Fibroblast of villous mesenchyme (primary cell): Measurements from ENCODE around the gene TRPV6. TPM values are rescaled to one million over a fixed set of nuclear protein-coding genes. Genes with fewer than 3 reads are reported as not detected.

Experiments
- DNase-seq: peaks from one replicate; pipeline ENCODE4 v3.0.0-alpha.2; 2010; ENCODE audit warnings: low read depth
- H3K4me3 ChIP-seq: 2 replicates; pipeline ENCODE4 v1.5.1; 2011; ENCODE audit warnings: low read depth, mild to moderate bottlenecking, low read length
- CTCF ChIP-seq: IDR thresholded peaks from 2 replicates; pipeline ENCODE4 v1.5.1; 2012; ENCODE audit warnings: low read depth, mild to moderate bottlenecking, low read length; ENCODE audit not compliant: insufficient read depth
- total RNA-seq: library from RNA; depleted of rRNA; stranded (reverse); fragments of >200 nt; gene quantifications from 2 replicates; pipeline ENCODE4 v1.2.3, GENCODE V29; 2012

TRPV6 gene
- total RNA-seq, 1 donor, result not detected

GRCh38 chr7:142870566-142871259 lies 14.8 kb downstream of the TRPV6 start:
- TF ChIP-seq CTCF, result no peak
- no peak for DNase-seq
- H3K4me3 ChIP-seq, result no peak overlapping the region

- no peak for DNase-seq
- no peak for TF ChIP-seq CTCF
- H3K4me3 ChIP-seq, result no peak overlapping the region
Measured at GRCh38 chr7:142870147-142870559, 15.4 kb downstream of the TRPV6 start.

DNA sequence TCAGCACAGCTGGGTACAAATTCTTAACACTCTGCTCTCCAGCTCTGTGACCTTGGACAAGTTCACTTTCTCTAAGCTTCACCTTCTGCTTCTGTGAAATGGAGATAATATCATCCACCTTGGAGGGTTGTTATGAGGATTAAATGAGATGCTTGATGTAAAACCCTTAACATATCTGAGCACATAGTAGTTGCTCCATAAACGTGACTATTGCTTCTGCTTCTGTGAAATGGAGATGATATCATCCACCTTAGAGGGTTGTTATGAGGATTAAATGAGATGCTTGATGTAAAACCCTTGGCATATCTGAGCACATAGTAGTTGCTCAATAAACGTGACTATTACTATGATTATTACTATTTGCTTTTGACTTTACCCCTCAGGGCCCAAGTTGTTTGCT lies 16.1 kb downstream of the TRPV6 start:
- DNase-seq, result no peak
- no peak overlapping the region for H3K4me3 ChIP-seq
- TF ChIP-seq CTCF, result no peak

DNA sequence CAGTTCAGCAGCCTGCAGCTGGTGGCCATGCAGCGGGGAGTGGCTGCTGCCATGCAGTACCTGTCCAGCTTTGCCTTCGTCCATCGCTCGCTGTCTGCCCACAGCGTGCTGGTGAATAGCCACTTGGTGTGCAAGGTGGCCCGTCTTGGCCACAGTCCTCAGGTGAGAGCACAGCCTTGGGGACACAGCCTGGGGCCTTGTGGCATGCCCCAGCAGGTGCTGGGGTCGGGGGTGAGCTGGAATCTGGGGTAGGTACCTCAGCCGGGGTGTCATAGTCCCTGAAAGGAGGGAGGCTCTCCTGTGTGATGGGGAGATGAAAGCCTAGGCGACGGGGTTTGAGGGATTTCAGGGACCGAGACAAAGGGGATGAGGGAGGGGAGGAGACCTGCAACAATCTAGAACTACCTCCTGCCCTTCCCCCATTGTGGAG lies 16.5 kb downstream of the TRPV6 start:
- TF ChIP-seq CTCF, result no peak
- no peak for DNase-seq
- H3K4me3 ChIP-seq, result no peak overlapping the region

GRCh38 chr7:142868188-142868985 lies 17.2 kb downstream of the TRPV6 start:
- DNase-seq, result no peak
- no peak overlapping the region for H3K4me3 ChIP-seq
- TF ChIP-seq CTCF, result no peak

DNA sequence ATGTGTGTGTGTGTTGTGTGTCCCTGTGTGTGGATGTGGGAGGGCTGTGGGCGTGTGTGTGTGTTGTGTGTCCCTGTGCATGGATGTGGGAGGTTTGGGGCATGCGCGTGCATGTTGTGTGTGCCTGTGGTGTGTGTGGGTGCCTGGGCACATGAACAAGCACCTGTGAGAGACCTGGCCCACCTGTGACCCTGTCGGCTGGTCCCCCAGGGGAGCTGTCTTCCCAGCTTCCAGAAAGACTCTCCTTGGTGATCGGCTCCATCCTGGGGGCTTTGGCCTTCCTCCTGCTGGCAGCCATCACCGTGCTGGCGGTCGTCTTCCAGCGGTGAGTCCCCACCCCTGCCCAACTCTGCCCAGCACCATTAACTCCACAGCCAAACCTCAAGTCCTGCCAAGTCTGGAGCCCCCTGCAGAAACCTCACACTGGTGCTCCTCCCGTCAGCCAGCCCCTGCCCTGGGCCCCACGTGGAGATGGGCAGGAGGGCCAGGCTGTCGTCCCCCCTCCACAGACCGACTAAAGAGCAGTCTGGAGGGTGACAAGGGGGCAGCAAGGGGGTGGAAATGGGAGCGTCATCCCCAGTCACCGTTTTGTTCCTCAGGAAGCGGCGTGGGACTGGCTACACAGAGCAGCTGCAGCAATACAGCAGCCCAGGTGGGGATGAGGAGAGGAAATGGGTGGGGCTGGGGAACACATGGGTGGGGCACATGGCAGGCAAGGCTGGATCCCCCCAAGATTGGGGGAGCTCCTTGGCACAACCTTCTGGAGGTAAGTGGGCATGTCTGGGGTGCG lies 18.0 kb downstream of the TRPV6 start:
- no peak overlapping the region for H3K4me3 ChIP-seq
- no peak for DNase-seq
- no peak for TF ChIP-seq CTCF
